GM12878 (cell line): ENCODE results near the gene MYO1D.

Experiments
- TF ChIP-seq, protein P1 (sequence below): IDR thresholded peaks from 2 replicates; pipeline ENCODE4 v1.6.1; 2012; ENCODE audit warnings: mild to moderate bottlenecking, low read depth, low read length
- TF ChIP-seq, protein P2 (sequence below): IDR thresholded peaks from 2 replicates; pipeline ENCODE4 v1.6.1; 2012; ENCODE audit warnings: low read depth, low read length, improper control_type of control experiment

DNA sequence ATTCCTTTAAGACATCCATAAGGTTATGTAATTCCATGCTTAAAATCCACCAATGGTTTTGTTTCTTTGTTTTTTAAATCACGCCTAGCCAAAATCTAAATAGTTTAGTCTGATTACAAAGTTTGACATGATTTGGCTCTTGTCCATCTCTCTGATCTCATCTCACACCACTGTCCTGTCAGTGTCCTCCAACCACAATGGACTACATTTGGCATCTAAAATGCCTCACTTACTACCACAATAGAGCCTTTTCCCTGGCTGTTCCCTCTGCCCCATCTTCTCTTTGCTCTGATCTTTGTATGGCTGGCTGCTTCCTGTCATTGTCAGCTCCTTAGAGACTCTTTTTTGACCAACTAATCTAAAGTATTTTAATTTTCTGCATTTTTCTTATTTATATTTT, 157.2 kb downstream of the MYO1D start:
- TF ChIP-seq, protein P1, sequence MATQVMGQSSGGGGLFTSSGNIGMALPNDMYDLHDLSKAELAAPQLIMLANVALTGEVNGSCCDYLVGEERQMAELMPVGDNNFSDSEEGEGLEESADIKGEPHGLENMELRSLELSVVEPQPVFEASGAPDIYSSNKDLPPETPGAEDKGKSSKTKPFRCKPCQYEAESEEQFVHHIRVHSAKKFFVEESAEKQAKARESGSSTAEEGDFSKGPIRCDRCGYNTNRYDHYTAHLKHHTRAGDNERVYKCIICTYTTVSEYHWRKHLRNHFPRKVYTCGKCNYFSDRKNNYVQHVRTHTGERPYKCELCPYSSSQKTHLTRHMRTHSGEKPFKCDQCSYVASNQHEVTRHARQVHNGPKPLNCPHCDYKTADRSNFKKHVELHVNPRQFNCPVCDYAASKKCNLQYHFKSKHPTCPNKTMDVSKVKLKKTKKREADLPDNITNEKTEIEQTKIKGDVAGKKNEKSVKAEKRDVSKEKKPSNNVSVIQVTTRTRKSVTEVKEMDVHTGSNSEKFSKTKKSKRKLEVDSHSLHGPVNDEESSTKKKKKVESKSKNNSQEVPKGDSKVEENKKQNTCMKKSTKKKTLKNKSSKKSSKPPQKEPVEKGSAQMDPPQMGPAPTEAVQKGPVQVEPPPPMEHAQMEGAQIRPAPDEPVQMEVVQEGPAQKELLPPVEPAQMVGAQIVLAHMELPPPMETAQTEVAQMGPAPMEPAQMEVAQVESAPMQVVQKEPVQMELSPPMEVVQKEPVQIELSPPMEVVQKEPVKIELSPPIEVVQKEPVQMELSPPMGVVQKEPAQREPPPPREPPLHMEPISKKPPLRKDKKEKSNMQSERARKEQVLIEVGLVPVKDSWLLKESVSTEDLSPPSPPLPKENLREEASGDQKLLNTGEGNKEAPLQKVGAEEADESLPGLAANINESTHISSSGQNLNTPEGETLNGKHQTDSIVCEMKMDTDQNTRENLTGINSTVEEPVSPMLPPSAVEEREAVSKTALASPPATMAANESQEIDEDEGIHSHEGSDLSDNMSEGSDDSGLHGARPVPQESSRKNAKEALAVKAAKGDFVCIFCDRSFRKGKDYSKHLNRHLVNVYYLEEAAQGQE = no peak
- TF ChIP-seq, protein P2, sequence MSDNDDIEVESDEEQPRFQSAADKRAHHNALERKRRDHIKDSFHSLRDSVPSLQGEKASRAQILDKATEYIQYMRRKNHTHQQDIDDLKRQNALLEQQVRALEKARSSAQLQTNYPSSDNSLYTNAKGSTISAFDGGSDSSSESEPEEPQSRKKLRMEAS = no peak
